GM12878 (cell line): ENCODE data around the gene PKMYT1. TPM values are rescaled to one million over a fixed set of nuclear protein-coding genes. Genes with fewer than 3 reads are reported as not detected.

Source experiments
- ATAC-seq: fragments of 200-7000 bp; cut with Tn5 transposase; 3 replicates; pipeline ENCODE4 v1.9.1; 2020; ENCODE audit warnings: mild to moderate bottlenecking, moderate library complexity
- BruUV-seq: library from RNA; stranded (reverse); fragments of 400-500 nt; replicated peaks from 2 replicates; lab custom pipeline; 2021; lab: Mats Ljungman, UMichigan
- CTCF ChIA-PET: fragments of 300-600 bp; sonication (Branson Sonifier 250); formaldehyde crosslinking; extraction: SDS; loops from one replicate; lab custom pipeline; 2021; ENCODE audit warnings: inconsistent platforms; lab: Yijun Ruan, JAX
- POLR2A ChIA-PET: fragments of 350-600 bp; formaldehyde crosslinking; extraction: SDS; loops from one replicate; lab custom pipeline; 2021; ENCODE audit warnings: inconsistent platforms; lab: Charles Lee
- RAD21 ChIA-PET: fragments of 300-600 bp; sonication (Branson Sonifier 250); formaldehyde crosslinking; loops from one replicate; lab custom pipeline; 2023; ENCODE audit warnings: antibody characterized with exemption; ENCODE audit not compliant: unreplicated experiment; lab: Charles Lee
- SMC1A ChIA-PET: fragments of 300-600 bp; sonication (Branson Sonifier 250); formaldehyde crosslinking; loops from one replicate; lab custom pipeline; 2023; ENCODE audit not compliant: unreplicated experiment, uncharacterized antibody; lab: Charles Lee
- DNase-seq: peaks from one replicate; pipeline ENCODE4 v3.0.0-alpha.2; 2011; ENCODE audit warnings: low read depth, low spot score
- FAIRE-seq: peaks from 3 replicates; lab custom pipeline; 2011; peaks lifted over from hg19 to GRCh38; lab: Jason Lieb, UNC
- H2AFZ ChIP-seq: 2 replicates; pipeline ENCODE4 v1.6.0; 2011; ENCODE audit warnings: low read depth, low read length, control low read depth; ENCODE audit not compliant: control insufficient read depth
- H3K27ac ChIP-seq: 2 replicates; pipeline ENCODE4 v1.5.1; 2011; ENCODE audit warnings: control low read depth; ENCODE audit not compliant: control insufficient read depth, insufficient read depth
- H3K27me3 ChIP-seq, 2 experiments: replicated peaks in 1 of 2; 2 replicates each; pipeline versions ENCODE4 v1.6.0 to v1.6.1; 2011; ENCODE audit warnings: low read length in 1 of 2; ENCODE audit not compliant: control insufficient read depth in 2 of 2, insufficient read depth in 2 of 2
- H3K36me3 ChIP-seq, 2 experiments: 2 replicates each; pipeline ENCODE4 v1.5.1; 2011; ENCODE audit warnings: low read length in 1 of 2; ENCODE audit not compliant: control insufficient read depth in 2 of 2, insufficient read depth in 2 of 2
- H3K4me1 ChIP-seq: 2 replicates; pipeline ENCODE4 v1.6.1; 2011; ENCODE audit warnings: mild to moderate bottlenecking, low read length, moderate library complexity, mixed read lengths; ENCODE audit not compliant: control insufficient read depth, insufficient read depth
- H3K4me2 ChIP-seq: 2 replicates; pipeline ENCODE4 v1.6.0; 2011; ENCODE audit warnings: control low read depth; ENCODE audit not compliant: control insufficient read depth, insufficient read depth
- H3K4me3 ChIP-seq: fragments of 200-600 bp; sonication (generic); 2 replicates; pipeline ENCODE4 v1.5.1; 2016
- H3K79me2 ChIP-seq: 2 replicates; pipeline ENCODE4 v1.6.0; 2011; ENCODE audit warnings: low read length; ENCODE audit not compliant: control insufficient read depth, insufficient read depth
- H3K9ac ChIP-seq: 2 replicates; pipeline ENCODE4 v1.8.0; 2011; ENCODE audit warnings: low read length, control low read depth, mixed read lengths; ENCODE audit not compliant: control insufficient read depth, insufficient read depth
- H3K9me3 ChIP-seq: replicated peaks from 3 replicates; pipeline ENCODE4 v1.5.1; 2011; ENCODE audit warnings: mild to moderate bottlenecking, low read length; ENCODE audit not compliant: control insufficient read depth, insufficient read depth
- H4K20me1 ChIP-seq: 2 replicates; pipeline ENCODE4 v1.6.0; 2011; ENCODE audit not compliant: control insufficient read depth, insufficient read depth
- BACH1 ChIP-seq: fragments of 450-650 bp; IDR thresholded peaks from 2 replicates; pipeline ENCODE4 v1.6.1; 2017; ENCODE audit warnings: mild to moderate bottlenecking, borderline replicate concordance
- BHLHE40 ChIP-seq, 2 experiments: fragments of 450-650 bp in 1 of 2; IDR thresholded peaks; 2 replicates each; pipeline ENCODE4 v1.6.1; 2011 to 2017; ENCODE audit warnings: low read depth in 2 of 2, borderline replicate concordance in 1 of 2, improper control_type of control experiment in 1 of 2, low read length in 1 of 2, mild to moderate bottlenecking in 1 of 2
- CREB1 ChIP-seq: IDR thresholded peaks from 2 replicates; pipeline ENCODE4 v1.6.1; 2012; ENCODE audit warnings: low read depth, mild to moderate bottlenecking, inconsistent platforms
- CTCF ChIP-seq, 3 experiments: IDR thresholded peaks in 2 of 3; conservative IDR thresholded peaks in 1 of 3; 2 replicates each; pipeline ENCODE4 v1.5.1; 2011; ENCODE audit warnings: low read depth in 3 of 3, low read length in 3 of 3, mild to moderate bottlenecking in 3 of 3, control low read depth in 2 of 3, moderate library complexity in 2 of 3, inconsistent platforms in 1 of 3, mixed read lengths in 1 of 3; ENCODE audit not compliant: control insufficient read depth in 2 of 3, insufficient read depth in 1 of 3; ENCODE audit errors: extremely low read depth in 1 of 3
- E4F1 ChIP-seq: fragments of 450-650 bp; IDR thresholded peaks from 2 replicates; pipeline ENCODE4 v1.6.1; 2018; ENCODE audit warnings: borderline replicate concordance, mild to moderate bottlenecking; ENCODE audit not compliant: partially characterized antibody
- HCFC1 ChIP-seq: fragments of 150-350 bp; IDR thresholded peaks from 2 replicates; pipeline ENCODE4 v1.6.1; 2014; ENCODE audit warnings: low read length
- MAX ChIP-seq: IDR thresholded peaks from 2 replicates; pipeline ENCODE4 v1.6.1; 2012; ENCODE audit warnings: low read depth, low read length, improper control_type of control experiment
- PRDM15 ChIP-seq: fragments of 450-650 bp; formaldehyde crosslinking; IDR thresholded peaks from 2 replicates; pipeline ENCODE4 v1.4.0; 2020; ENCODE audit warnings: mild to moderate bottlenecking, moderate library complexity
- SUPT20H ChIP-seq: IDR thresholded peaks from 2 replicates; pipeline ENCODE4 v1.6.1; 2011; ENCODE audit warnings: low read depth, mild to moderate bottlenecking, low read length, moderate library complexity, borderline replicate concordance; ENCODE audit not compliant: control insufficient read depth
- TBL1XR1 ChIP-seq: IDR thresholded peaks from 2 replicates; pipeline ENCODE4 v1.6.1; 2012; ENCODE audit warnings: low read depth, low read length, improper control_type of control experiment
- WRNIP1 ChIP-seq: IDR thresholded peaks from 2 replicates; pipeline ENCODE4 v1.6.1; 2011; ENCODE audit warnings: low read depth, low read length, improper control_type of control experiment, borderline replicate concordance
- ZSCAN29 ChIP-seq: fragments of 450-650 bp; IDR thresholded peaks from 2 replicates; pipeline ENCODE4 v1.6.1; 2017; ENCODE audit warnings: mild to moderate bottlenecking, moderate library complexity
- WGBS: methylation state at CpG from one replicate; pipeline ENCODE4 v1.1.6; 2016; ENCODE audit warnings: low lambda C conversion rate; ENCODE audit not compliant: insufficient replicate concordance, insufficient coverage; ENCODE audit errors: missing lambda C conversion rate; 5-methylcytosine and 5-hydroxymethylcytosine counted together
- in situ Hi-C: fragments of 300-500 bp; cut with MboI; formaldehyde crosslinking; loops from 9 replicates; pipeline ENCODE4 v1.14.3; 2018; ENCODE audit warnings: mixed read lengths
- intact Hi-C: fragments of 100-400 bp; cut with micrococcal nuclease; formaldehyde crosslinking; loops from one replicate; pipeline ENCODE4 v1.14.2; 2022; ENCODE audit not compliant: unreplicated experiment
- polyA plus RNA-seq, 11 experiments: library from polyadenylated mRNA; depleted of rRNA in 4 of 11; unstranded in 6 of 11; stranded (reverse) in 5 of 11; fragments of >200 nt; fragmentation: Nextera tagmentation in 4 of 11; fragmentation: Illumina TruSeq in 1 of 11; extraction: Ambion mirVana in 4 of 11; extraction: Trizol in 1 of 11; gene quantifications; 1 replicate in 1 of 11; 2 replicates in 10 of 11; pipeline versions ENCODE4 v1.2.1 to v1.2.3, GENCODE V29; 2011 to 2016; ENCODE audit warnings: inconsistent platforms in 2 of 11, missing spikeins in 2 of 11, low read depth in 1 of 11
- total RNA-seq, 4 experiments: library from RNA; depleted of rRNA in 3 of 4; stranded (reverse); fragments of >200 nt in 3 of 4; fragmentation: Illumina TruSeq in 1 of 4; extraction: Trizol in 1 of 4; gene quantifications; 2 replicates each; pipeline versions ENCODE4 v1.2.1 to v1.2.3, GENCODE V29; 2013 to 2021

The PKMYT1 gene
- total and polyA plus RNA-seq, 10 of the 15 experiments (the other 5 are each of a cell fraction or from before 2014, with no cell fraction given): 4.6 to 101 (median 29.9) TPM

GRCh38 chr16:3009568-3010390, 29.5 kb upstream of the PKMYT1 start (continued):
- TF ChIP-seq BHLHE40 (IDR thresholded peaks at IDR 0.05; ENCODE audit: borderline replicate concordance in 1 of 2, low read depth in 2 of 2, low read length in 1 of 2) (no peak), PRDM15 (CRISPR knock-in tag) (no peak), CREB1 (no peak)

- Histone ChIP-seq H3K27ac (no peak overlapping the region), H3K36me3 (no peaks in the 10 kb centered on the region), H3K4me3 (no peak overlapping the region), H2AFZ (no peak overlapping the region), H3K9me3 (no peaks in the 10 kb centered on the region), H3K4me1 (peaks cover 17% of the 10 kb centered on the region), H4K20me1 (no peaks in the 10 kb centered on the region), H3K27me3 (peaks cover 0 to 17% of the 10 kb centered on the region in 2 experiments), H3K9ac (no peak overlapping the region), H3K4me2 (no peak overlapping the region), H3K79me2 (no peaks in the 10 kb centered on the region)
- ChIA-PET RAD21 (interaction anchor here (2.1 kb wide), 1 partner anchor 19 kb away, joined by 8 read pairs; no protein-coding TSS in a partner anchor), SMC1A (interaction anchor here (7.2 kb wide), 1 partner anchor 17 kb away, joined by 91 read pairs; the partner anchor contains the start of genes HCFC1R1 and THOC6), CTCF (interaction anchor here (11.3 kb wide), 1 partner anchor 18 kb away, joined by 421 read pairs; the partner anchor contains the start of genes CLDN6, HCFC1R1, THOC6 and TNFRSF12A), POLR2A (no interaction called here)
- no TSS peak for BruUV-seq
- intact Hi-C loops: no loop called here
- in situ Hi-C loops: no loop called here
- ATAC-seq (no peak), FAIRE-seq (no peak), DNase-seq (no peak)
- 75% methylated on average over 4 of the region's 4 CpGs for WGBS
- TF ChIP-seq E4F1: no peak
- TF ChIP-seq TBL1XR1: no peak
- no peak for TF ChIP-seq BACH1
- TF ChIP-seq CTCF (IDR thresholded peaks at IDR 0.05 in 2 of 3, conservative IDR thresholded peaks at IDR 0.05 in 1 of 3; ENCODE audit: control insufficient read depth in 2 of 3, extremely low read depth in 1 of 3, insufficient read depth in 1 of 3, low read depth in 3 of 3, low read length in 3 of 3): no peak
- TF ChIP-seq ZSCAN29: no peak
- TF ChIP-seq WRNIP1: no peak
- TF ChIP-seq SUPT20H: no peak
- no peak for TF ChIP-seq HCFC1
- TF ChIP-seq MAX: no peak
These were observed 28.4 kb upstream of the PKMYT1 start for GRCh38 chr16:3008690-3009037.
